BE2C (cell line): Measurements from ENCODE around the gene TMTC2.

Experiments used
- DNase-seq: peaks from one replicate; pipeline ENCODE4 v3.0.0-alpha.2; 2020
- H3K27me3 ChIP-seq: fragments of 250-450 bp; sonication (Bioruptor Pico); 2 replicates; pipeline ENCODE4 v1.5.1; 2020; ENCODE audit warnings: mild to moderate bottlenecking
- H3K36me3 ChIP-seq: fragments of 250-450 bp; sonication (Bioruptor Pico); 2 replicates; pipeline ENCODE4 v1.5.1; 2020; ENCODE audit warnings: mild to moderate bottlenecking
- H3K4me1 ChIP-seq: fragments of 250-450 bp; sonication (Bioruptor Pico); 2 replicates; pipeline ENCODE4 v1.5.1; 2020
- H3K4me3 ChIP-seq: 2 replicates; pipeline ENCODE4 v1.5.1; 2011; ENCODE audit warnings: low read depth, low read length
- H3K9me3 ChIP-seq: fragments of 250-450 bp; sonication (Bioruptor Pico); 2 replicates; pipeline ENCODE4 v1.5.1; 2020
- CTCF ChIP-seq: IDR thresholded peaks from 2 replicates; pipeline ENCODE4 v1.5.1; 2012; ENCODE audit warnings: mild to moderate bottlenecking, low read depth, low read length

Gene TMTC2

GRCh38 chr12:82650627-82651337 lies 35.9 kb upstream of the TMTC2 start:
- Histone ChIP-seq H3K9me3 (no peaks in the 10 kb centered on the region), H3K4me3 (no peak overlapping the region), H3K4me1 (no peaks in the 10 kb centered on the region), H3K36me3 (no peaks in the 10 kb centered on the region), H3K27me3 (no peaks in the 10 kb centered on the region)
- no peak for DNase-seq
- no peak for TF ChIP-seq CTCF

- H3K36me3 ChIP-seq, result no peaks in the 10 kb centered on the region
- TF ChIP-seq CTCF, result no peak
- H3K27me3 ChIP-seq, result no peaks in the 10 kb centered on the region
- no peak for DNase-seq
- no peaks in the 10 kb centered on the region for H3K4me1 ChIP-seq
- no peaks in the 10 kb centered on the region for H3K9me3 ChIP-seq
- H3K4me3 ChIP-seq, result no peak overlapping the region
Measured at GRCh38 chr12:82651489-82651888, 35.2 kb upstream of the TMTC2 start.

- no peak for TF ChIP-seq CTCF
- no peak overlapping the region for H3K4me3 ChIP-seq
- H3K9me3 ChIP-seq, result no peaks in the 10 kb centered on the region
- no peaks in the 10 kb centered on the region for H3K4me1 ChIP-seq
- no peak for DNase-seq
- no peaks in the 10 kb centered on the region for H3K27me3 ChIP-seq
- no peaks in the 10 kb centered on the region for H3K36me3 ChIP-seq
Measured at GRCh38 chr12:82652071-82652470, 34.6 kb upstream of the TMTC2 start.

- DNase-seq, result no peak
- no peaks in the 10 kb centered on the region for H3K27me3 ChIP-seq
- H3K4me3 ChIP-seq, result no peak overlapping the region
- no peak for TF ChIP-seq CTCF
- H3K36me3 ChIP-seq, result no peaks in the 10 kb centered on the region
- H3K9me3 ChIP-seq, result no peaks in the 10 kb centered on the region; the same call in 1 of the 2 replicates
- H3K4me1 ChIP-seq, result no peaks in the 10 kb centered on the region
Measured at GRCh38 chr12:82655751-82656150, 31.0 kb upstream of the TMTC2 start.

GRCh38 chr12:82659343-82660207 lies 27.1 kb upstream of the TMTC2 start:
- no peaks in the 10 kb centered on the region for H3K27me3 ChIP-seq
- DNase-seq, result no peak
- no peaks in the 10 kb centered on the region for H3K4me1 ChIP-seq
- H3K9me3 ChIP-seq, result no peaks in the 10 kb centered on the region; the same call in 1 of the 2 replicates
- H3K4me3 ChIP-seq, result no peak overlapping the region
- TF ChIP-seq CTCF, result no peak
- no peaks in the 10 kb centered on the region for H3K36me3 ChIP-seq
